Stimulated activated CD4-positive, alpha-beta T cell treated with anti-CD3 and anti-CD28 coated beads, Interleukin-15, amount 100 ng/mL, for 48 hours (primary cell): ENCODE data around the gene CHKB.

Experiments
- DNase-seq, 2 donors: peaks; one replicate each; pipeline ENCODE4 v3.0.0-alpha.2; 2020; ENCODE audit warnings: low read depth in 2 of 2

The CHKB gene

GRCh38 chr22:50600538-50600937 is 17.9 kb upstream of the CHKB start, which contains the start of gene MAPK8IP2:
MAPK8IP2 (plus strand) TSS chr22:50600793; CDS start chr22:50600819, 26 bp downstream.
- DNase-seq = no peak

- DNase-seq = peak in 1 of 2 donors; percentile 39
Observed at GRCh38 chr22:50599816-50600455, 17.3 kb upstream of the CHKB start.

GRCh38 chr22:50597097-50597496 is 14.4 kb upstream of the CHKB start:
- DNase-seq = no peak

- DNase-seq = no peak
Observed at GRCh38 chr22:50595189-50595588, 12.5 kb upstream of the CHKB start.

- DNase-seq = no peak
Observed at GRCh38 chr22:50587407-50587806, 4.8 kb upstream of the CHKB start.

- DNase-seq = no peak
Observed at GRCh38 chr22:50586416-50586815, 3.8 kb upstream of the CHKB start.

- no peak for DNase-seq
Observed at GRCh38 chr22:50585781-50586180, 3.1 kb upstream of the CHKB start.

- no peak for DNase-seq
Observed at GRCh38 chr22:50585238-50585637, 2.6 kb upstream of the CHKB start.

GRCh38 chr22:50584106-50585096 is 1.8 kb upstream of the CHKB start:
- DNase-seq = no peak

GRCh38 chr22:50583294-50583861 is 729 bp upstream of the CHKB start:
- no peak for DNase-seq

GRCh38 chr22:50581950-50582492 is 628 bp downstream of the CHKB start:
- peak in 1 of 2 donors; percentile 25 for DNase-seq

- DNase-seq = no peak
Observed at GRCh38 chr22:50581031-50581949, 1.4 kb downstream of the CHKB start.

GRCh38 chr22:50579752-50580151 is 2.9 kb downstream of the CHKB start:
- no peak for DNase-seq

- DNase-seq = no peak
Observed at GRCh38 chr22:50578776-50579310, 3.8 kb downstream of the CHKB start.

GRCh38 chr22:50577987-50578775 is 4.5 kb downstream of the CHKB start, which contains the start of gene CPT1B:
CPT1B (minus strand) TSS chr22:50578427; CDS start chr22:50577915, 512 bp downstream.
- DNase-seq = no peak

- DNase-seq = no peak
Observed at GRCh38 chr22:50577697-50577986, 5.0 kb downstream of the CHKB start.

- no peak for DNase-seq
Observed at GRCh38 chr22:50576806-50577696, 5.6 kb downstream of the CHKB start.

- DNase-seq = no peak
Observed at GRCh38 chr22:50576070-50576469, 6.6 kb downstream of the CHKB start.

GRCh38 chr22:50575426-50575941 is 7.2 kb downstream of the CHKB start:
- no peak for DNase-seq
